GM18526 (cell line): ENCODE data around the gene TENM4.

Experiments
- POLR2A ChIP-seq: IDR thresholded peaks from 3 replicates; pipeline ENCODE4 v1.6.1; 2011; ENCODE audit not compliant: insufficient read length; ENCODE audit errors: extremely low read depth

Gene TENM4

GRCh38 chr11:78952175-78952574 is 488.7 kb downstream of the TENM4 start:
- no peak for TF ChIP-seq POLR2A

GRCh38 chr11:78949976-78950690 is 490.7 kb downstream of the TENM4 start:
- no peak for TF ChIP-seq POLR2A

DNA sequence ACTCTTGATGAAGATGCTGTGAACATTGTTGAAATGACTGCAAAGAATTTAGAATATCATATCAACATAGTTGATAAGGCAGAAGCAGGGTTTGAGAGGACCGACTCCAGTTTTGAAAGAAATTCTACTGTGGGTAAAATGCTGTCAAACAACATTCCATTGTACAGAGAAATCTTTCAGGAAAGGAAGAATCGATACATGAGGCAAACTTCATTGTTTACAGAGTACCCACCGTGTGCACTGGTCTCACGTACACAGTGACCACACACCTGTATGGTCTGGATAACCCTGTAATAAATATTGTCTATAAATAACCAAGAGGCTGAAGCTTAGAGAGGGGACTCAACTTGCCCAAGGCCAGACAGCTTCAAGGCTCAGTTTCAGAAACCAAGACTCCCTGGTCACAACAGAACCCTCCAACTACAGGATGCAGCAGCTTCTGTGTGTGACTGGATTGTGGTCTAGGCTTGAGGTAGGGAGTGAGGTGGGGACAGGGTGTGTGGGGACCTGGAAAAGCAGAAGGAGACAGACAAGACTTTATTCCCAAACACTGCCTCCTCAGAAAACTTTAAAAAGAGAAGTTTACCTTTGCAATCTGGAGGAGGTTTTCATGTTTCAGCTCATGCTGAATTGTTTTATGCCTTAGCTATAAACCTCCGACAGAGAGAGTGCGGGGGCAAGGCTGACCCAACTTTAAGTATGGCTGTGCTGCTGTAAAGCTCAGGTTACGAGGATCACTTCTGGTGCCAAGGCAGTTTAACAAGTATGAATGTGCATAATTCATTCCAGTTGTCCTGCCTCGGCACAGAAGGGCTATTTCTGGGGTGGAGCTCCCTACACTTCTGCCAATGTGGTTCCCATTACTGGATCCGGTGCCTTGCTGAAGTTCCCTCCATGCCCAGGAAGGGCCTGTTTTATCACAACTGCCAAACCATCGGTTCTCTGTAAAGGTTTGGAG is 493.6 kb downstream of the TENM4 start:
- no peak for TF ChIP-seq POLR2A

GRCh38 chr11:78943841-78944240 is 497.0 kb downstream of the TENM4 start:
- TF ChIP-seq POLR2A, result no peak

GRCh38 chr11:78943154-78943553 is 497.7 kb downstream of the TENM4 start:
- TF ChIP-seq POLR2A, result no peak

DNA sequence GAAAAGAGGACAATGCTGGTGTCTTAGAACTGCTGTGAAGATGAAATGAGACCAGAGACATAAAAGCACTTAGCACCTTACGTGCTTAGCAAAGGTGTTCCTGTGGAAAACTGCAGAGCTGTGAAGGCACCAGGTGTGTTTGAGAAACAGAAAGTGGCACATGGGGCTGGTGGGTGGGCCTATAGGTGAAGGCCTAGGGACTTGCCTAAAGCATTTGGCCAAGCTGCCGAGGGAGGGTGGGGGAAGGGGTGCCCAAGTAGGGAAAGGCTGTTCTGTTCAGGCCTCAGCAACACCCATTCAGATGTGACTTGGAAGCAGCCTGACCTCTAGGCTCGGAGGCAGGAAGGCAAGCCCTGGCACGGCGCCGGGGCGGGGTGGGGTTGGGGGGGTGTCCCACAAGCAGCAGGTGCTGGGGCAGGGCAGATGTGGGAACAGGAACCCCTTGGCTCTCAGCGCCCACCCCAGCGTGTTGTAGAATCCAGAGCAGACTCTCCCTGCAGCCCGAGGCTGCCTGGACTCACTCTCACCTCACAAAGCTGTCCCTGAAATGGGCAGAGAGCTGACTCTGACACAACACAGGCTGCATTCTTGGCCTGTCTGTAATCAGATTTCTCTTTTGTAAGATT is 499.5 kb downstream of the TENM4 start:
- TF ChIP-seq POLR2A, result no peak

DNA sequence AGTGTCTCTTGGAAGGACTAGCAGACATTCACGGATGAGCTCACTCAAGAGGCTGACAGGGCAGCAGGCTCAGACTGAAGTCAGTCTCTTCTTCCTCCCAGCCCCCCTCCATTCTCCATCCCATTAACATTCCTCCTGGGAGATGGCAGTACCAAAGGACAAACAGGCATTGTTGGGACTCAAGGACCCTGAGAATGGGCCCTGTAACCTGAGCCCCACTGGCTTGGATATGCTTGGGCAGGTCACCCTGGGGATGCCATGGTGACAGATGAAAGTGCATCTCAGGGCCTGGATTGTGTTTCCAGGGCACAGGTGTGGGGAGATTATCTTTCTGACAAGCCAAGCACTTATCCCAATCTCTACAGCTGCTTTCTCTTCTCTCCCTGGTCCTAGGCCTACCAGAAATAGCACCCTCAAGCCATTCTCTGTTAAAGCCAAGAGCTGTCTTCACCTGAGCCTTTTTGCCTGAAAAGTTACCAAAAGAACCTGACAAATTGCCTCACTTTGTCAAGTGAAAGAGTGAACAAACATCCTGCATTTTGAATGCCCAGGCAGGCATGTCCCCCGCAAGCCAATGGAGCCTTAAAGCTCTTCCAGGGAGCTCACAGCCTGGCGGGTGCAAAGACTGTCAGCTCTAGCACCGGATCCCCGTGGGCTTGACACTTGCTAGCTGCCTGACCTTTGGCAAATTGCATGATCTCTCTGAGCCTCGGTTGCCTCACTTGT is 500.2 kb downstream of the TENM4 start:
- TF ChIP-seq POLR2A, result no peak

DNA sequence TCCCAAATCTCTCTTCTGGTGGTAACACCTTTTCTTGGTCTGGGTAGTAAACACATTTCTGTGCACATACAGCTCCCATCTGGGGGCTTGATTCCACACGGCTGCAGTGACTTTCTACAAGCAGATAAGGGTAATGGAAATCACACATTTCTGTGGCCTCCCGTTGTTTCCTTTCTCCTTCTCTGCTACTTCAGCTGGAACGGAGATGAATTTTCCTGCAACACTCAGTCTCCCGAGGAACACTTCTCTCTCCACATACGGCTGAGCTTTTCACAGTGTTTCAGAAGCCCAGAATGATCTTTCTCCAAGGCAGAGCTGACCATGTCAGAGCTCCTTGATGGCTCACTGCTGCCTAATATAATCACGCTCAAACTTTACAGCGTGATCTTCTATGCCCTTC is 501.9 kb downstream of the TENM4 start:
- no peak for TF ChIP-seq POLR2A

GRCh38 chr11:78938036-78938435 is 502.8 kb downstream of the TENM4 start:
- no peak for TF ChIP-seq POLR2A

DNA sequence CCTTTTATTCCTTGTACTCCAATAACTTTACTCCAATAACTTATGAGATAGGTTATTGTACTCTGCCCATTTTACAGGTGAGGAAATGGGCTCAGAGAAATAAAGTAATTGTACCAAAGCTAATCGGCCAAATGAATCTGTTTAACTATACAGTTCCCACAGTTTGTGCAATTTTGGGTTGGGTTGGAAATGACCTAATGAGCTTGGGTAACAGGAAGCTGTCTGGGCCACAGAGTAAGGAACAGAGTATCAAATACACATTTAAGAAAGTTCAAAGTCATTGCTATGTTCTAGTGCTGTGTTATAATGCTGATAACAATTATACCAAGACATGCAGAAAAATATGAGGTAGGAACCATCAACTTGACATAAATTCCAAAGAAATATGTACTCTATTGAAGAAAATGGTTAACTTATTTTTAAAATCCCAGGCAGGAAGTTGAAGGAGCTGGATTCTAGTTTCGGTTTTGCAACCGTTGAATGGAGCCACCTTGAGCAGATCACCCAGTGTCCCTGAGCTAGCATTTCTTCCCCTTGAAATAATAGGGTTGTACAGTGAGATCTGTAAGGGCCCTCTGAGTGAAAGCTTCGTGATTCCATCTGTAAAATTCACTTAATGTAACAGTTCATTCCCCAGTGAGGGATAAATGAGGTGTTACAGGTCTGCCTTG is 505.3 kb downstream of the TENM4 start:
- TF ChIP-seq POLR2A, result no peak

- TF ChIP-seq POLR2A, result no peak
Observed at GRCh38 chr11:78933350-78933749, 507.5 kb downstream of the TENM4 start.

- no peak for TF ChIP-seq POLR2A
Observed at GRCh38 chr11:78932757-78933156, 508.1 kb downstream of the TENM4 start.

DNA sequence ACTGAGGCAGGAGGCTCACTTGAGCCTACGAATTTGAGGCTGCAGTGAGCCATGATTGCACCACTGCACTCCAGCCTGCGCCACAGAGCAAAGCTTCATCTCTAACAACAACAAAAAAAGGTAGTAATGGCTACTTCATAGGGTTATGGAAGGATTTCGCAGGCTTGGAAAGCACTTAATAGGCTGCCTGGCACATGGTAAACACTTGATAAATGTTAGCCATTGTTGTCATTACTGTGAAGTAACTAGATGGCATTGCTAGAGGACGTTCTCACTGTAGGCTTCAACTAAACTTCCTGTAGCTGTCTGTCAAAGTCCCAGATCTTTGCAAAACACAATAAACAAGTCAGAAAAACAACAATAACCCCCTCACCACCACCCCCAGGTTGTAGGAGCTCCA is 508.9 kb downstream of the TENM4 start:
- no peak for TF ChIP-seq POLR2A

- TF ChIP-seq POLR2A, result no peak
Observed at GRCh38 chr11:78930810-78931523, 509.9 kb downstream of the TENM4 start.
